ENCODE data around the gene LDHD.

DNA sequence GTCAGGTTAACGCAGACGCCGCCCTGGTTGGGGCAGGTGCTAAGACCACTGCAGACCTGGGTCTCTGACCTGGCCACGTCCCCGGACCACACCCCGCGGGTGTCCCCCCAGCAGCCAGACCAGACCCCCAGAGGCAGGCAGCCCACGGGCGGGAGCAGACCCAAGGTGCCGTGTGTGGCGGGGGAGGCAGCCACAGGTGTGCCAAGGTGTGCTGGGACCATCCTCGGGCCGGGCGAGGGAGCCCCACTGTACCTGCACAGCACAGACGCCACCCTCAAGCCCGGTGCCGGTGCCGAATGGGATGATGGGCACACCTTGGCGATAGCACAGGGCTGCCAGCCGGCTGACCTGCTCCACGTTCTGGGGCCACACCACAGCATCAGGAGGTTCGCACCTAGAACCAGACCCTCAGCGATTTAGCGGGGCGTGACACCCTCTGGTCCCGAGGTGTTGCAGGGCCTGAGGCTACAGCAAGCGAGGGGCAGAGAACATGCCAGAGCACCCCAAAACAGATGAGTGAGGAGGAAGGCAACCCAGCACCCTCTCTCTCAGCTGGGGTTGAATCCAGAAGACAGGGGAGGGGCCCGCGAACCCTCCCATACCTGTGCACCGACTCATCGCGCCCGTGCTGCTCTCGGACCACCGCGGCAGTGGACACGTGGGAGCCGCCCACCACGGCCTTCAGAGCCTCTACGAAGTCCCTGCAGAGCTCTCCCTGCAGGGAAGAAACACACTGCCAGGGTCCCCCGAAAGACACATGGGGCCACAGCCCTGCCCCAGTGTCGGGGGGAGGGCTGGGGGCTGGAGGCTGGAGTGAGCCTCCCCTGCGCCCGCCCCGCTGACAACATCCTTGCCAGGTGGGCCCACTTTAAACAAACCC is 1.4 kb downstream of the LDHD start:
- TF ChIP-seq, protein P1, sequence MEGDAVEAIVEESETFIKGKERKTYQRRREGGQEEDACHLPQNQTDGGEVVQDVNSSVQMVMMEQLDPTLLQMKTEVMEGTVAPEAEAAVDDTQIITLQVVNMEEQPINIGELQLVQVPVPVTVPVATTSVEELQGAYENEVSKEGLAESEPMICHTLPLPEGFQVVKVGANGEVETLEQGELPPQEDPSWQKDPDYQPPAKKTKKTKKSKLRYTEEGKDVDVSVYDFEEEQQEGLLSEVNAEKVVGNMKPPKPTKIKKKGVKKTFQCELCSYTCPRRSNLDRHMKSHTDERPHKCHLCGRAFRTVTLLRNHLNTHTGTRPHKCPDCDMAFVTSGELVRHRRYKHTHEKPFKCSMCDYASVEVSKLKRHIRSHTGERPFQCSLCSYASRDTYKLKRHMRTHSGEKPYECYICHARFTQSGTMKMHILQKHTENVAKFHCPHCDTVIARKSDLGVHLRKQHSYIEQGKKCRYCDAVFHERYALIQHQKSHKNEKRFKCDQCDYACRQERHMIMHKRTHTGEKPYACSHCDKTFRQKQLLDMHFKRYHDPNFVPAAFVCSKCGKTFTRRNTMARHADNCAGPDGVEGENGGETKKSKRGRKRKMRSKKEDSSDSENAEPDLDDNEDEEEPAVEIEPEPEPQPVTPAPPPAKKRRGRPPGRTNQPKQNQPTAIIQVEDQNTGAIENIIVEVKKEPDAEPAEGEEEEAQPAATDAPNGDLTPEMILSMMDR (IDR thresholded peaks at IDR 0.05; ENCODE audit: low read depth, low read length), result no peak
- TF ChIP-seq EZH2phosphoT487 (IDR thresholded peaks at IDR 0.05; ENCODE audit: low read depth), result no peak
